Esophagus muscularis mucosa (tissue), 4 donors: ENCODE results near the gene OSBPL9. TPM values are rescaled to one million over a fixed set of nuclear protein-coding genes. Genes with fewer than 3 reads are reported as not detected.

ENCODE experiments used
- DNase-seq: peaks from one replicate; pipeline ENCODE4 v3.0.0-alpha.2; 2017; ENCODE audit errors: extremely low spot score
- H3K27ac ChIP-seq, 4 donors: fragments of 200-600 bp; sonication (generic); replicated peaks in 1 of 4; 1 replicate in 3 of 4; 2 replicates in 1 of 4; pipeline ENCODE4 v1.5.1; 2016 to 2019; ENCODE audit warnings: mild to moderate bottlenecking in 1 of 4
- H3K27me3 ChIP-seq, 4 donors: fragments of 200-600 bp; sonication (generic); one replicate each; pipeline versions ENCODE4 v1.5.1 to v1.6.0; 2016 to 2019
- H3K36me3 ChIP-seq, 4 donors: fragments of 200-600 bp; sonication (generic); one replicate each; pipeline ENCODE4 v1.5.1; 2016 to 2019
- H3K4me1 ChIP-seq, 4 donors: fragments of 200-600 bp; sonication (generic); one replicate each; pipeline ENCODE4 v1.5.1; 2016 to 2019
- H3K4me3 ChIP-seq, 4 donors: fragments of 200-600 bp; sonication (generic); 1 replicate in 2 of 4; 2 replicates in 2 of 4; pipeline ENCODE4 v1.5.1; 2016 to 2019; ENCODE audit warnings: mild to moderate bottlenecking in 4 of 4, moderate library complexity in 1 of 4
- H3K9me3 ChIP-seq, 4 donors: fragments of 200-600 bp; sonication (generic); 1 replicate in 3 of 4; 2 replicates in 1 of 4; pipeline ENCODE4 v1.5.1; 2016 to 2019
- EP300 ChIP-seq: sonication (generic); formaldehyde crosslinking; IDR thresholded peaks from one replicate; pipeline ENCODE4 v1.6.1; 2017; ENCODE audit warnings: antibody characterized with exemption
- POLR2A ChIP-seq: fragments of 450-650 bp; IDR thresholded peaks from one replicate; pipeline ENCODE4 v1.6.1; 2017; ENCODE audit warnings: antibody characterized with exemption, moderate library complexity, mild to moderate bottlenecking, low read depth
- POLR2AphosphoS5 ChIP-seq, 2 donors: sonication (generic); formaldehyde crosslinking; IDR thresholded peaks; one replicate each; pipeline ENCODE4 v1.6.1; 2017; ENCODE audit warnings: antibody characterized with exemption in 2 of 2
- WGBS: methylation state at CpG from one replicate; pipeline ENCODE4 v1.1.5; 2018; 5-methylcytosine and 5-hydroxymethylcytosine counted together
- intact Hi-C: fragments of 100-400 bp; cut with DNase I; formaldehyde crosslinking; loops from one replicate; pipeline ENCODE4 v1.15.1; 2023
- total RNA-seq, 4 donors: library from RNA; depleted of rRNA; stranded (reverse); fragments of >200 nt; gene quantifications; one replicate each; pipeline versions ENCODE4 v1.1.0 to v1.2.1, GENCODE V29; 2016
- TF ChIP-seq, protein P1 (sequence below), 3 experiments: fragments of 200-600 bp in 2 of 3; fragments of 450-650 bp in 1 of 3; sonication (generic) in 2 of 3; IDR thresholded peaks; one replicate each; pipeline ENCODE4 v1.5.1; 2017 to 2019; ENCODE audit warnings: antibody characterized with exemption in 3 of 3, mild to moderate bottlenecking in 2 of 3, moderate library complexity in 1 of 3

The OSBPL9 gene
- total RNA-seq, 4 donors from 2014 or later = 66.8 to 84.5 (median 75.9) TPM

DNA sequence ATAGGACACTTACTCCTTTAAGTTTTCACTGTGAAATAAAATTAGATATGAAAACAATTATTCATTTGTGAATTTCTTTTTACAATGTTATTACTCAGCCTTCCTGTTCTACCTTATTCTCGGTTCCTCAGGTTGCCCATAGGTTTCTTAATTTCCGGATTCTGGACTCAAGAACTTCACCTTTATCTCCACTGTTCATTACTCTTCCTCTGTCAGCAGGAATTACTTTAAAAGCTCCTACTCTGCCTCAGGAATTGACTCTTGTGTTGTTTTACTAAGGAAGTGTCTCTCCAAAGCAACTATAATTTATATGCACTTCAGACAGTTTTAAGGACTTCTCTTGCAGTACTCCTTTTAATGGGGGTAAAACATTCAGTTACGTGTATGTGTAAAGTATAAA lies 123.8 kb downstream of the OSBPL9 start:
- 80% methylated on average over 3 of the region's 3 CpGs for WGBS
- Histone ChIP-seq H3K4me1 (peaks cover 24 to 37% (median 30%) of the 10 kb centered on the region in 4 donors), H3K27me3 (no peaks in the 10 kb centered on the region), H3K9me3 (no peaks in the 10 kb centered on the region), H3K27ac (no peak overlapping the region), H3K36me3 (no peaks in the 10 kb centered on the region), H3K4me3 (no peak overlapping the region)
- no peak for DNase-seq
- intact Hi-C loops = no loop called here
- no peak for TF ChIP-seq EP300
- no peak for TF ChIP-seq POLR2A
- TF ChIP-seq, protein P1, sequence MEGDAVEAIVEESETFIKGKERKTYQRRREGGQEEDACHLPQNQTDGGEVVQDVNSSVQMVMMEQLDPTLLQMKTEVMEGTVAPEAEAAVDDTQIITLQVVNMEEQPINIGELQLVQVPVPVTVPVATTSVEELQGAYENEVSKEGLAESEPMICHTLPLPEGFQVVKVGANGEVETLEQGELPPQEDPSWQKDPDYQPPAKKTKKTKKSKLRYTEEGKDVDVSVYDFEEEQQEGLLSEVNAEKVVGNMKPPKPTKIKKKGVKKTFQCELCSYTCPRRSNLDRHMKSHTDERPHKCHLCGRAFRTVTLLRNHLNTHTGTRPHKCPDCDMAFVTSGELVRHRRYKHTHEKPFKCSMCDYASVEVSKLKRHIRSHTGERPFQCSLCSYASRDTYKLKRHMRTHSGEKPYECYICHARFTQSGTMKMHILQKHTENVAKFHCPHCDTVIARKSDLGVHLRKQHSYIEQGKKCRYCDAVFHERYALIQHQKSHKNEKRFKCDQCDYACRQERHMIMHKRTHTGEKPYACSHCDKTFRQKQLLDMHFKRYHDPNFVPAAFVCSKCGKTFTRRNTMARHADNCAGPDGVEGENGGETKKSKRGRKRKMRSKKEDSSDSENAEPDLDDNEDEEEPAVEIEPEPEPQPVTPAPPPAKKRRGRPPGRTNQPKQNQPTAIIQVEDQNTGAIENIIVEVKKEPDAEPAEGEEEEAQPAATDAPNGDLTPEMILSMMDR (IDR thresholded peaks at IDR 0.05) = no peak
- TF ChIP-seq POLR2AphosphoS5 (IDR thresholded peaks at IDR 0.05) = no peak

DNA sequence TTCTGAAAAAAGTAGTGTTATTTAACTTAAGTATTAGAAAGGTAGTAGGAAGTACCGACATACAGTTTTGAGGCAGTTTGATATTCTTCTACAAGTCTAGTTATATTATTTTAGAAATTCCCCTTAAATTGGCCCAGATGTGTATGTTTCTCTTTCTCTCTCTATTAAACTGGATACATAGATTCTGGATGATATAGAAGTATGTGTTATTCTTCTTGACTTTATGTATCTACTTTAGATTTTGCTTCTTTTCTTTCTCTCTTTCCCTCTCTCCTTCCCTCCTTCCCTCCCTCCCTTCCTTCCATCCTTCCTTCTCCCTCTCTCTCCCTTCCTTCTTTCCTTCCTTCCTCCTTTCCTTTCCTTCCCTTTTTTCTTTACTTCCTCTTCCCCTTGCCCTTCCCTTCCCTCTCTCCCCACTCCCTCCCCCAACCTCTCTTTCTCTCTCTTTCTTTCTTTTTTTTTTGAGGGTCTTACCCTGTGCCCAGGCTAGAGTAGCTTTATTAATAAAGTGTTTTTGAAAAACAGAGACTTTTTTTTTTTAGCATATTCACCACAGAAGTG lies 124.3 kb downstream of the OSBPL9 start:
- Histone ChIP-seq H3K4me3 (no peak overlapping the region), H3K36me3 (no peaks in the 10 kb centered on the region), H3K4me1 (peaks cover 19 to 32% (median 28%) of the 10 kb centered on the region in 4 donors), H3K27me3 (no peaks in the 10 kb centered on the region), H3K27ac (no peak overlapping the region), H3K9me3 (no peaks in the 10 kb centered on the region)
- DNase-seq = no peak
- TF ChIP-seq POLR2A (no peak), EP300 (no peak), POLR2AphosphoS5 (IDR thresholded peaks at IDR 0.05) (no peak)
- TF ChIP-seq, protein P1 (IDR thresholded peaks at IDR 0.05) = no peak
- WGBS = 90% methylated on average over 1 of the region's 1 CpG
- intact Hi-C loops = no loop called here

DNA sequence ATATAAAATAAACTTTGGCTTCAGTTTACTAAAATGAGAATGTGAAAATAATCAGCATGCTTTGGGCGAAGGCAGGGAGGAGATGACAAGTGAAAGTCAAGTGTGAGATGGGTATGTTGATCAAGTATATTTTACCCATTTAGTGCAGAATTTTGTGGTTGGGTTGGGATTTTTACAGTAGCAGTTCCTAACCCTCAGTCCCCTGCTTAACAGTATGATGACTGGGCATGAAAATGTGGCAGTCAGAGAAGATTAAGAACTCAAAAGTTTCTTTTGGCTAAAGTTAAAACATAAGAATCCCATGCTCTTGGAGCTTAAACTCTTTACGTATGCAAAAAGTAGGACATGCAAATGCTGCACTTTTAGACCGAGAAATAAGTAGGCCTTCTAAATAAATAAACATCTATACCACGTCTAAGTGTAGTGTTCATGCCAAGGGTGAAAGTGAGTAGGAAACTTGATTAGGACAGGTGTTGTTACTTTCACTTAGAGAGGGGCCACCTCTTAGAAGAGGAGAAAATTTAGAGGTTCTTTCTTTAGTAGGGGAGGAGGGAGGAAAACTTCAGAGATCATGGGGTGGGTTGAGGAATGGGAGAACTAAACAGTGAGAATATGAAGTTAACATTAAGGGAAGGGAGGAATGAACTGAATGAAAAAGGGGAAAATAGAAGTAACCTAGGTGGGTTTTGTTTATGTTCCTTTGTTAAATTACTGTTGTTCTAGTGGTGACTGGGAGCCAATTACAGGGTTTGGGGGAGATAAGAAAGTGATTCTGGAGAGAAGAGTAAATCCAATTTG lies 127.8 kb downstream of the OSBPL9 start:
- Histone ChIP-seq H3K27me3 (no peaks in the 10 kb centered on the region), H3K9me3 (no peaks in the 10 kb centered on the region), H3K36me3 (peaks cover 0 to 11% (median 7%) of the 10 kb centered on the region in 4 donors), H3K27ac (no peak overlapping the region), H3K4me1 (peaks cover 5 to 13% (median 9%) of the 10 kb centered on the region in 4 donors), H3K4me3 (no peak overlapping the region)
- no peak for DNase-seq
- intact Hi-C loops = no loop called here
- WGBS = 66% methylated on average over 4 of the region's 4 CpGs
- no peak for TF ChIP-seq EP300
- no peak for TF ChIP-seq POLR2A
- TF ChIP-seq, protein P1 (IDR thresholded peaks at IDR 0.05) = no peak

DNA sequence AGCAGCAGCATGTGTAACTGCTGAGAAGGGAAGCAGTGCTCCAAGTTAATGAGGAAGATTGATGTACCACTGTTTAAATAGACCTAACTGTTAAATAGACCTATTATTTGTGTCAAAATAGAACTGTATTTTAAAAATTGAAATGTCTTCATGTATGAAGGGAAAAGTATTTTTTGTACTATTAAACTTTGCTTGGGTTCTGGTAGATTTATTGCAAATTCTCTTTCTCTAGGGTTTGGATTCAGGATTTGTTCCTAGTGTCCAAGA lies 128.3 kb downstream of the OSBPL9 start:
- Histone ChIP-seq H3K27ac (no peak overlapping the region), H3K9me3 (no peaks in the 10 kb centered on the region), H3K4me1 (peaks cover 5 to 13% (median 9%) of the 10 kb centered on the region in 4 donors), H3K4me3 (no peak overlapping the region), H3K27me3 (no peaks in the 10 kb centered on the region), H3K36me3 (peaks cover 0 to 11% (median 7%) of the 10 kb centered on the region in 4 donors)
- intact Hi-C loops = no loop called here
- TF ChIP-seq, protein P1 (IDR thresholded peaks at IDR 0.05) = no peak
- TF ChIP-seq POLR2AphosphoS5 (IDR thresholded peaks at IDR 0.05) (no peak), EP300 (no peak), POLR2A (no peak)
- DNase-seq = no peak

DNA sequence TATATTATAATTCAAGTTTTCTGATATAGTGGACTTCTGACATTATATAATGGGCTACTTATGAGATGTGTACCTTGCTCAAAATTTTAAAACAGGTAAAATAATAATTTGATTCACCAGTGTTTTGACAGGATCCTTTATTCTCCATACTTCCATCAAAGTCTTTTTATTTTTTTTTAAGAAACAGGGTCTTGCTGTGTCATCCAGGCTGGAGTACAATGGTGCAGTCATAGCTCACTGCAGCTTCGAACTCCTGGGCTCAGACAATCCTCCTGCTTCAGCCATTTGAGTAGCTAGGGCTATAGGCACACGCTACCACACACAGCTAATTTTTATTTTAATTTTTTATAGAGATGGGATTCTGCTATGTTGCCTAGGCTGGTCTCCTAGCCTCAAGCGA lies 132.3 kb downstream of the OSBPL9 start:
- peaks cover 4 to 11% (median 7%) of the 10 kb centered on the region in 4 donors for H3K4me1 ChIP-seq
- no peak overlapping the region for H3K4me3 ChIP-seq
- DNase-seq = no peak
- TF ChIP-seq, protein P1 (IDR thresholded peaks at IDR 0.05) = no peak
- TF ChIP-seq POLR2A (no peak), EP300 (no peak), POLR2AphosphoS5 (IDR thresholded peaks at IDR 0.05) (no peak)
- no peak overlapping the region for H3K27ac ChIP-seq
- 100% methylated on average over 3 of the region's 3 CpGs for WGBS
- peaks cover 0 to 27% (median 16%) of the 10 kb centered on the region in 4 donors for H3K36me3 ChIP-seq
- intact Hi-C loops = no loop called here
- no peaks in the 10 kb centered on the region for H3K27me3 ChIP-seq
- peaks cover 0 to 3% (median 0%) of the 10 kb centered on the region in 4 donors for H3K9me3 ChIP-seq
